ENCODE results near the gene CPNE4.

DNA sequence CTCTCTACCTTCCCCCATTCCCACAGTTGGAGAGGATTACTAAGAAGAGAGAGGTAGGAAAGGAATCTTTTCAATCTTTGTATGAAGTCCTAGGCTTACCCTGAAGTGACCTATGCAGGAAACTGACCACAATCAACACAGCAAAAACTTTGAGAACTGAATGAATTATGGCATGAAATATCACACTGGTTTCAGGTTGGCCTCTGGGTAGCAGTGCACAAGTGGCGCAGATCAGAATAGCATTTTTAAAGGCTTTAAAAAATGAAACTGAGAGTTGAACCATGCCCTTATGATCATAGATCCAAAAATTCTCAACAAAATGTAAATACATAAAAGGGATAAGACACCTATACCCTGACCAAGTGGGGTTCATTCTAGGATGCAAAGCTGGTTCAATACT, 198.9 kb downstream of the CPNE4 start:
- TF ChIP-seq, protein P1, sequence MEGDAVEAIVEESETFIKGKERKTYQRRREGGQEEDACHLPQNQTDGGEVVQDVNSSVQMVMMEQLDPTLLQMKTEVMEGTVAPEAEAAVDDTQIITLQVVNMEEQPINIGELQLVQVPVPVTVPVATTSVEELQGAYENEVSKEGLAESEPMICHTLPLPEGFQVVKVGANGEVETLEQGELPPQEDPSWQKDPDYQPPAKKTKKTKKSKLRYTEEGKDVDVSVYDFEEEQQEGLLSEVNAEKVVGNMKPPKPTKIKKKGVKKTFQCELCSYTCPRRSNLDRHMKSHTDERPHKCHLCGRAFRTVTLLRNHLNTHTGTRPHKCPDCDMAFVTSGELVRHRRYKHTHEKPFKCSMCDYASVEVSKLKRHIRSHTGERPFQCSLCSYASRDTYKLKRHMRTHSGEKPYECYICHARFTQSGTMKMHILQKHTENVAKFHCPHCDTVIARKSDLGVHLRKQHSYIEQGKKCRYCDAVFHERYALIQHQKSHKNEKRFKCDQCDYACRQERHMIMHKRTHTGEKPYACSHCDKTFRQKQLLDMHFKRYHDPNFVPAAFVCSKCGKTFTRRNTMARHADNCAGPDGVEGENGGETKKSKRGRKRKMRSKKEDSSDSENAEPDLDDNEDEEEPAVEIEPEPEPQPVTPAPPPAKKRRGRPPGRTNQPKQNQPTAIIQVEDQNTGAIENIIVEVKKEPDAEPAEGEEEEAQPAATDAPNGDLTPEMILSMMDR (IDR thresholded peaks at IDR 0.05; ENCODE audit: low read depth, low read length, poor library complexity, severe bottlenecking), result no peak
- no peak for TF ChIP-seq EZH2phosphoT487 (IDR thresholded peaks at IDR 0.05; ENCODE audit: borderline replicate concordance, low read length)

Data from DOHH2 (cell line).